B cell (primary cell): ENCODE results near the gene MAGI2. TPM values are rescaled to one million over a fixed set of nuclear protein-coding genes. Genes with fewer than 3 reads are reported as not detected.

Experiments
- ATAC-seq: fragments of 200-7000 bp; cut with Tn5 transposase; one replicate; pipeline ENCODE4 v1.10.0; 2021; ENCODE audit warnings: low read depth, mild to moderate bottlenecking, moderate number of reproducible peaks, moderate library complexity
- CTCF ChIA-PET: fragments of 350-600 bp; sonication (Branson Sonifier 250); formaldehyde crosslinking; loops from one replicate; lab custom pipeline; 2021; ENCODE audit warnings: antibody characterized with exemption, inconsistent platforms; lab: Charles Lee
- POLR2A ChIA-PET: fragments of 350-600 bp; sonication (Branson Sonifier 250); formaldehyde crosslinking; loops from one replicate; lab custom pipeline; 2021; ENCODE audit warnings: antibody characterized with exemption; lab: Charles Lee
- DNase-seq: peaks from one replicate; pipeline ENCODE4 v3.0.0; 2013
- H2AFZ ChIP-seq: 2 replicates; pipeline ENCODE4 v1.6.1; 2012; ENCODE audit warnings: mild to moderate bottlenecking, low read depth, low read length; ENCODE audit not compliant: insufficient read depth, poor library complexity, severe bottlenecking
- H3K27ac ChIP-seq, 2 donors: 1 replicate in 1 of 2; 2 replicates in 1 of 2; pipeline ENCODE4 v1.5.1; 2012 to 2013; ENCODE audit warnings: low read length in 2 of 2, mild to moderate bottlenecking in 2 of 2, moderate library complexity in 1 of 2
- H3K27me3 ChIP-seq, 4 experiments: fragments of 200-600 bp in 1 of 4; sonication (generic) in 1 of 4; replicated peaks in 1 of 4; 1 replicate in 2 of 4; 2 replicates in 2 of 4; pipeline versions ENCODE4 v1.6.1 to v1.7.0; 2013 to 2016; ENCODE audit warnings: low read length in 3 of 4, mild to moderate bottlenecking in 2 of 4, mixed read lengths in 1 of 4, moderate library complexity in 1 of 4; ENCODE audit not compliant: insufficient read depth in 4 of 4, control insufficient read depth in 3 of 4; ENCODE audit errors: control extremely low read depth in 1 of 4
- H3K36me3 ChIP-seq, 2 experiments: replicated peaks in 1 of 2; 1 replicate in 1 of 2; 2 replicates in 1 of 2; pipeline versions ENCODE4 v1.6.1 to v1.7.1; 2013; ENCODE audit warnings: low read length in 1 of 2; ENCODE audit not compliant: insufficient read depth in 2 of 2, control insufficient read depth in 1 of 2; ENCODE audit errors: control extremely low read depth in 1 of 2, extremely low read depth in 1 of 2
- H3K4me1 ChIP-seq, 2 donors: fragments of 200-600 bp in 1 of 2; sonication (generic) in 1 of 2; 1 replicate in 1 of 2; 2 replicates in 1 of 2; pipeline versions ENCODE4 v1.5.1 to v1.6.1; 2013 to 2017; ENCODE audit warnings: low read length in 2 of 2; ENCODE audit not compliant: control insufficient read depth in 2 of 2, insufficient read depth in 2 of 2
- H3K4me2 ChIP-seq: replicated peaks from 2 replicates; pipeline ENCODE3; 2012; ENCODE audit warnings: mild to moderate bottlenecking, low read depth, low read length; ENCODE audit not compliant: poor library complexity, severe bottlenecking
- H3K4me3 ChIP-seq, 5 experiments: fragments of 200-600 bp in 1 of 5; sonication (generic) in 1 of 5; 1 replicate in 3 of 5; 2 replicates in 2 of 5; pipeline versions ENCODE4 v1.5.1 to v1.7.0; 2011 to 2016; ENCODE audit warnings: low read length in 4 of 5, mild to moderate bottlenecking in 4 of 5, low read depth in 2 of 5, control low read depth in 1 of 5, moderate library complexity in 1 of 5; ENCODE audit not compliant: insufficient read depth in 1 of 5; ENCODE audit errors: control extremely low read depth in 1 of 5, extremely low read depth in 1 of 5
- H3K79me2 ChIP-seq: fragments of 200-600 bp; sonication (generic); one replicate; pipeline ENCODE4 v1.6.0; 2016; ENCODE audit warnings: low read length; ENCODE audit not compliant: control insufficient read depth, insufficient read depth
- H3K9ac ChIP-seq: fragments of 200-600 bp; sonication (generic); 2 replicates; pipeline ENCODE4 v1.6.1; 2017; ENCODE audit warnings: mild to moderate bottlenecking, low read length, moderate library complexity
- H3K9me3 ChIP-seq, 3 donors: one replicate each; pipeline versions ENCODE4 v1.6.1 to v1.7.1; 2013; ENCODE audit warnings: low read length in 2 of 3; ENCODE audit not compliant: control insufficient read depth in 2 of 3, insufficient read depth in 1 of 3; ENCODE audit errors: control extremely low read depth in 1 of 3
- H4K20me1 ChIP-seq: 2 replicates; pipeline ENCODE4 v1.6.0; 2012; ENCODE audit warnings: mild to moderate bottlenecking, low read length; ENCODE audit not compliant: insufficient read depth, control insufficient read depth, poor library complexity, severe bottlenecking
- H3K27ac Mint-ChIP-seq: one replicate; pipeline ENCODE4 v1.8.0; 2021; ENCODE audit warnings: mixed read lengths
- H3K27me3 Mint-ChIP-seq: one replicate; pipeline ENCODE4 v1.8.0; 2021; ENCODE audit warnings: mixed read lengths
- H3K4me1 Mint-ChIP-seq: one replicate; pipeline ENCODE4 v1.8.0; 2021; ENCODE audit warnings: mixed read lengths
- H3K4me3 Mint-ChIP-seq: one replicate; pipeline ENCODE4 v1.8.0; 2021; ENCODE audit warnings: mixed read lengths
- H3K9me3 Mint-ChIP-seq: one replicate; pipeline ENCODE4 v1.8.0; 2022; ENCODE audit warnings: mixed read lengths; ENCODE audit not compliant: insufficient read depth
- EZH2 ChIP-seq: IDR thresholded peaks from 2 replicates; pipeline ENCODE4 v1.6.1; 2012; ENCODE audit warnings: borderline replicate concordance, low read depth, mild to moderate bottlenecking, moderate library complexity, low read length; ENCODE audit not compliant: insufficient read depth, poor library complexity, severe bottlenecking
- WGBS: methylation state at CpG from one replicate; pipeline ENCODE4 v1.1.5; 2013; ENCODE audit warnings: missing lambda C conversion rate; ENCODE audit not compliant: insufficient coverage; 5-methylcytosine and 5-hydroxymethylcytosine counted together
- intact Hi-C: fragments of 100-400 bp; cut with micrococcal nuclease; formaldehyde crosslinking; loops from one replicate; pipeline ENCODE4 v1.10.0; 2022
- polyA plus RNA-seq: library from polyadenylated mRNA; depleted of rRNA; stranded (reverse); fragments of >200 nt; gene quantifications from 2 replicates; pipeline ENCODE4 v1.2.3, GENCODE V29; 2012
- total RNA-seq, 2 donors: library from RNA; stranded (reverse); fragments of 120-200 nt in 1 of 2; gene quantifications; 1 replicate in 1 of 2; 2 replicates in 1 of 2; pipeline versions ENCODE4 v1.2.3 to v1.2.4, GENCODE V29; 2013 to 2022
- TF ChIP-seq, protein P1 (sequence below): fragments of 200-600 bp; IDR thresholded peaks from one replicate; pipeline ENCODE4 v1.8.0; 2022; ENCODE audit warnings: antibody characterized with exemption, mild to moderate bottlenecking

MAGI2 gene
- total and polyA plus RNA-seq, 2 donors (not counting 1 experiment from before 2014, with no cell fraction given), result 0.16 to 0.64 TPM

DNA sequence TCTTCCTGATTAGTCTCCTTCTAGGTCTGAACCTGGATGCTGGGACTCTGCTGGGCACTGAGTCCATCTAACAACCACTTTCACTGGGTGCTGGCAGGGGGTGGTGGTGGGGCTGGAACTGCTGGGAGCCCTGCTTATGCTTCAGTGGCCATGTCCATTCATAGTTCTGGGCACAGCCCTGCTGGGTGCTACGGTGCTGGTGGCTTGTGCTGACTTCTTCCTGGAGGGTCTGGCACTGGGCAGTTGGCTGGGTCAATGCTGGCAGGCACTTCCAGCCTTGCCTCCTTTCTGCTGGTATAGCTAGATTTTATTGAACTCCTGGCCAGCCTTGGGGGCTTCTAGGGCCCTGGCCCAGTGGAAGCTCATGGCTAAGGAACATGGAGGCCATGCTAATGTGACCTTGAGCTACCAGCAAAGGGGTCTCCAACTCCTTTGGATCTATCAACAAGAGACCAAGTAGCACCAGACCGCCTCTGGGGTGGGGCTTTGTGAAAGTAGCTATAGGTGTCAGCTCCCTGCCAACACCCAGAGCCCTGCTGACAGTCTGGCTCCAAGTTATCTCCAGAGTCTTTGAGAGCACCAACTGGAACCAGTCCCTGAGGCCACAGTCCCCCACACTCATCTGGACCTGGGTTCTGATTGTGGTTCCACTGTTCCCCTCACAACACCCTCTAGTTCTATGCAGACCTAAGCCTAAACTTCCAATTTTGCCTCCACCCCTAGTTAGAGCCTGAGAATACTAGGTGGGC is 99.6 kb downstream of the MAGI2 start:
- DNase-seq (no peak), ATAC-seq (no peak)
- H3K4me3 Mint-ChIP-seq, result no peak overlapping the region
- CTCF ChIA-PET, result no interaction called here
- intact Hi-C loops, result no loop called here
- H3K9me3 ChIP-seq, result peaks cover 0 to 11% (median 0%) of the 10 kb centered on the region in 3 donors
- no peaks in the 10 kb centered on the region for H3K4me1 Mint-ChIP-seq
- no peaks in the 10 kb centered on the region for H3K79me2 ChIP-seq
- TF ChIP-seq, protein P1, sequence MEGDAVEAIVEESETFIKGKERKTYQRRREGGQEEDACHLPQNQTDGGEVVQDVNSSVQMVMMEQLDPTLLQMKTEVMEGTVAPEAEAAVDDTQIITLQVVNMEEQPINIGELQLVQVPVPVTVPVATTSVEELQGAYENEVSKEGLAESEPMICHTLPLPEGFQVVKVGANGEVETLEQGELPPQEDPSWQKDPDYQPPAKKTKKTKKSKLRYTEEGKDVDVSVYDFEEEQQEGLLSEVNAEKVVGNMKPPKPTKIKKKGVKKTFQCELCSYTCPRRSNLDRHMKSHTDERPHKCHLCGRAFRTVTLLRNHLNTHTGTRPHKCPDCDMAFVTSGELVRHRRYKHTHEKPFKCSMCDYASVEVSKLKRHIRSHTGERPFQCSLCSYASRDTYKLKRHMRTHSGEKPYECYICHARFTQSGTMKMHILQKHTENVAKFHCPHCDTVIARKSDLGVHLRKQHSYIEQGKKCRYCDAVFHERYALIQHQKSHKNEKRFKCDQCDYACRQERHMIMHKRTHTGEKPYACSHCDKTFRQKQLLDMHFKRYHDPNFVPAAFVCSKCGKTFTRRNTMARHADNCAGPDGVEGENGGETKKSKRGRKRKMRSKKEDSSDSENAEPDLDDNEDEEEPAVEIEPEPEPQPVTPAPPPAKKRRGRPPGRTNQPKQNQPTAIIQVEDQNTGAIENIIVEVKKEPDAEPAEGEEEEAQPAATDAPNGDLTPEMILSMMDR, result no peak
- 92% methylated on average over 2 of the region's 2 CpGs for WGBS
- no peak overlapping the region for H3K4me2 ChIP-seq
- no peaks in the 10 kb centered on the region for H3K36me3 ChIP-seq
- H3K9me3 Mint-ChIP-seq, result no peaks in the 10 kb centered on the region
- no peak overlapping the region for H3K4me3 ChIP-seq
- no peak overlapping the region for H3K9ac ChIP-seq
- no peaks in the 10 kb centered on the region for H3K27me3 Mint-ChIP-seq
- no peak overlapping the region for H2AFZ ChIP-seq
- no peak overlapping the region for H3K27ac ChIP-seq
- POLR2A ChIA-PET, result no interaction called here
- no peak overlapping the region for H3K27ac Mint-ChIP-seq
- H4K20me1 ChIP-seq, result no peaks in the 10 kb centered on the region
- H3K27me3 ChIP-seq, result no peaks in the 10 kb centered on the region
- H3K4me1 ChIP-seq, result no peaks in the 10 kb centered on the region

DNA sequence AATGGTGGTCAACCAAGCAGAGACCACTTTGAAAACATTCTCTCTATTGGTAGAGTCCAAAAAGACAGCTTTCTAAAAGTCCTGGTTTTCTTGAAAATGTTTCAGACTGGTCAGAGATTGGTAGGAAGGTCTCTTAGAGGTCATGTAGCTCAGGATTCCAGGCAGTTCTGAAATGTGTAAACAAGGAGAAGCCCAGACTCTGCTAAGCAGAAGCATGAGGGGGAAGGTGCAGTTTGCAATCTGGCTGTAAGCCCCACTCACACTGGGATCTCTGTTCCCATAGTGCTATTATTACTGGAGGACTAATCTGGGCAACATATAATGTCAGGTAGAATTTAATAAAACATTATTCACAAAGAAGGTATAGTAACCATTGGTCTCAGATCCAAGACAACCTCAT is 101.1 kb downstream of the MAGI2 start:
- Mint-ChIP-seq H3K9me3 (no peaks in the 10 kb centered on the region), H3K27ac (no peak overlapping the region), H3K27me3 (no peaks in the 10 kb centered on the region), H3K4me3 (no peak overlapping the region), H3K4me1 (no peaks in the 10 kb centered on the region)
- Histone ChIP-seq H3K4me2 (no peak overlapping the region), H4K20me1 (no peaks in the 10 kb centered on the region), H3K9ac (no peak overlapping the region), H3K27me3 (no peaks in the 10 kb centered on the region), H2AFZ (no peak overlapping the region), H3K27ac (no peak overlapping the region), H3K4me3 (no peak overlapping the region), H3K36me3 (no peaks in the 10 kb centered on the region), H3K9me3 (peaks cover 0 to 11% (median 0%) of the 10 kb centered on the region in 3 donors), H3K4me1 (no peaks in the 10 kb centered on the region), H3K79me2 (no peaks in the 10 kb centered on the region)
- TF ChIP-seq EZH2, result no peak
- TF ChIP-seq, protein P1, result no peak
- intact Hi-C loops, result no loop called here
- ATAC-seq (no peak), DNase-seq (no peak)
- ChIA-PET POLR2A (no interaction called here), CTCF (no interaction called here)
